HFF-Myc (cell line): ENCODE results near the gene RAB30.

Source experiments
- DNase-seq: peaks from one replicate; pipeline ENCODE4 v3.0.0-alpha.2; 2011; ENCODE audit warnings: low read depth; ENCODE audit errors: extremely low read depth
- H3K4me3 ChIP-seq: replicated peaks from 2 replicates; pipeline ENCODE4 v1.5.1; 2011; ENCODE audit warnings: low read depth, mild to moderate bottlenecking, control low read depth, low read length
- CTCF ChIP-seq: IDR thresholded peaks from 2 replicates; pipeline ENCODE4 v1.5.1; 2012; ENCODE audit warnings: mild to moderate bottlenecking, low read depth, low read length, control low read depth; ENCODE audit errors: missing control alignments

The RAB30 gene

GRCh38 chr11:83034673-83035014, 37.1 kb downstream of the RAB30 start:
- DNase-seq: no peak
- no peak overlapping the region for H3K4me3 ChIP-seq
- TF ChIP-seq CTCF: no peak

GRCh38 chr11:83033972-83034672, 37.6 kb downstream of the RAB30 start:
- no peak for TF ChIP-seq CTCF
- peak; percentile 81 for DNase-seq
- H3K4me3 ChIP-seq: no peak overlapping the region

GRCh38 chr11:83033371-83033770, 38.3 kb downstream of the RAB30 start:
- no peak for DNase-seq
- no peak for TF ChIP-seq CTCF
- no peak overlapping the region for H3K4me3 ChIP-seq

DNA sequence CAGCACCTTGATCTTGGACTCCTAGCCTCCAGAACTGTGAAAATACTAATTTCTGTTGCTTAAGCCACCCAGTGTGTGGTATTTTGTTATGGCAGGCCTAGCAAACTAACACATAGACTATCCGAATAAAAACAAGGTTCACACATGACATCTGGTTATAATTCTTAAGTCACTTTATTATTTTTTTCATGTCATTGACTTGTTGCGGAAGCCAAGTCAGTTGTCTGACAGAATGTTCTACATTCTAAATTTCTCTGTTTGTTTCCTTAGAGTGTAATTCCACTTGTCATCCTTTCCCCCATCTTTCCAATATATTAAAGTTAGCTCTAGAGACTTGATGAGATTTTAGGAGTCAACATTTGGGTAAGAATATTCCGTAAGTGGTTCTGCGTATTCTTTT, 40.6 kb downstream of the RAB30 start:
- no peak for TF ChIP-seq CTCF
- no peak for DNase-seq
- no peak overlapping the region for H3K4me3 ChIP-seq

GRCh38 chr11:83027794-83028193, 43.9 kb downstream of the RAB30 start:
- DNase-seq: no peak
- no peak overlapping the region for H3K4me3 ChIP-seq
- TF ChIP-seq CTCF: no peak

DNA sequence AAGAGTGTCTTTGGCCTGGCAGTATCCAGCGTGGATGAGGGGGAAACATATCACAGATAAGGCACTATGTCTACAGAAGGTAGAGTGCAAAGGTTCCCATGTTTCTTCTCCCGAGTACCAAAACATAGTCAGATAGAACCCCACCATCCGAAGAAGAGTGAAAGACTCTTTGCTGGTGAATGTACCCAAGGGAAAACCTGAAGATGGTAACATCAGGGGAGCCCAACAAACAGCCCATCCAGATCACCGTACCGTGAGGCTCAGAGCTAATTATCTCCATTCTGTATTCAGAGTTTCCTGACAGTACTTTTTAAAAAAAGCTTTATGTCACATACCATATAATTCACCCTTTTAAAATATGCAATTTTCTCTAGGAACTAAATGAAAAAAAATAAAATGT, 44.4 kb downstream of the RAB30 start:
- no peak for TF ChIP-seq CTCF
- DNase-seq: no peak
- no peak overlapping the region for H3K4me3 ChIP-seq

DNA sequence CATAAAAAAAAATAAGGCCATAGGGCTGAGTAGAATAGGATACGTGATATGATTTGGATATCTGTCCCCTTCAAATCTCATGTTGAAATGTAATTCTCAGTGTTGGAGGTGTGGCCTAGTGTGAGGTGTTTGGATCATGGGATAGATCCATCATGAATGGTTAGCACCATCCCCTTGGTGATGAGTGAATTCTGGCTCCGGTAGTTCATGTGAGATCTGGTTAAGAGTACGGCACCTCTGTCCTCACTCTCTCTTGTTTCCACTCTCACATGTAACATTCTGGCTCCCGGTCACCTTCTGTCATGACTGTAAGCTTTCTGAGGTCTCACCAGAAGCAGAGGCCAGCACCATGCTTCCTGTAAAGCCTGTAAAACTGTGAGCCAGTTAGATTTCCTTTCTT, 45.5 kb downstream of the RAB30 start:
- no peak for TF ChIP-seq CTCF
- no peak for DNase-seq

More for the DNA sequence above, 45.5 kb downstream of the RAB30 start:
- no peak overlapping the region for H3K4me3 ChIP-seq
